Dermis lymphatic vessel endothelial cell (primary cell): ENCODE measurements around the gene FAM43A. TPM values are rescaled to one million over a fixed set of nuclear protein-coding genes. Genes with fewer than 3 reads are reported as not detected.

Source experiments
- total RNA-seq: library from RNA; depleted of rRNA; stranded (reverse); fragments of >200 nt; gene quantifications from 2 replicates; pipeline ENCODE4 v1.2.1, GENCODE V29; 2014

The FAM43A gene
- total RNA-seq = 85.0 and 115 TPM in 2 replicates

GRCh38 chr3:194685718-194686413 lies at the start of gene FAM43A:
Gene FAM43A, plus strand, starts transcription at chr3:194685883. Its CDS starts 944 bp downstream, at chr3:194686827.

GRCh38 chr3:194671900-194672808 lies 13.5 kb upstream of the FAM43A start, which contains the start of gene LSG1:
Gene LSG1, minus strand, starts transcription at chr3:194672191. Its CDS starts 29 bp downstream, at chr3:194672162.

Other genes with a start within 250 kb of the FAM43A start
- 132 and 151 TPM in 2 replicates for gene ATP13A3, start 198.9 kb upstream of the FAM43A start, total RNA-seq
- 28.7 and 36.2 TPM in 2 replicates for gene TMEM44, start 52.5 kb upstream of the FAM43A start, total RNA-seq
- 42.7 and 46.1 TPM in 2 replicates for gene LSG1, start 13.7 kb upstream of the FAM43A start, total RNA-seq